ENCODE data around the gene C4BPA.

C4BPA gene

DNA sequence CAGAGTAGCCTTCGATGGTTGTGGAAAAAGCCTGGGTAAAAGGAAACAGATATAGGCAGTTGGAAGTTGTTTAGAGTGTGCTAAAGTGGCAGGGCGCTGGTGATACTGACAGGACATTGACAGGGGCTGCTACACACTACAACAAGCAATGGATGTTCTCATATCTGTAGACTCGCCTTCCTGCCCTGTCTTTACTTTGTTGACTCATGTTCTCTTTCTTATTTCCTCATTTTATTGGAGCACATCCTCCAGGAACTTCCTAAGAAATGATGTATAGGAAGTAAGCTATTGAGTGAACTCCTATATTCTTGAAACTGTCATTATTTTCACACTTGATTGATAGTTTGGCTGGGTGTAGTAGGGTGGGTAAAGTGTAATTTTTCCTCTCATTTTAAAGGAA is 51.0 kb downstream of the C4BPA start:
- TF ChIP-seq CTCF (IDR thresholded peaks at IDR 0.05; ENCODE audit: poor library complexity, severe bottlenecking) = no peak
- Histone ChIP-seq H3K27ac (ENCODE audit: poor library complexity, severe bottlenecking) (no peak overlapping the region), H3K36me3 (ENCODE audit: low read depth) (no peaks in the 10 kb centered on the region), H3K9me3 (ENCODE audit: severe bottlenecking) (peaks cover 3% of the 10 kb centered on the region), H3K27me3 (ENCODE audit: insufficient read depth, poor library complexity, severe bottlenecking) (no peaks in the 10 kb centered on the region), H3K4me3 (ENCODE audit: severe bottlenecking) (no peak overlapping the region), H3K4me1 (ENCODE audit: insufficient read depth, poor library complexity, severe bottlenecking) (no peaks in the 10 kb centered on the region)
- DNase-seq (ENCODE audit: low spot score) = no peak
- ATAC-seq (ENCODE audit: low read depth) = no peak

DNA sequence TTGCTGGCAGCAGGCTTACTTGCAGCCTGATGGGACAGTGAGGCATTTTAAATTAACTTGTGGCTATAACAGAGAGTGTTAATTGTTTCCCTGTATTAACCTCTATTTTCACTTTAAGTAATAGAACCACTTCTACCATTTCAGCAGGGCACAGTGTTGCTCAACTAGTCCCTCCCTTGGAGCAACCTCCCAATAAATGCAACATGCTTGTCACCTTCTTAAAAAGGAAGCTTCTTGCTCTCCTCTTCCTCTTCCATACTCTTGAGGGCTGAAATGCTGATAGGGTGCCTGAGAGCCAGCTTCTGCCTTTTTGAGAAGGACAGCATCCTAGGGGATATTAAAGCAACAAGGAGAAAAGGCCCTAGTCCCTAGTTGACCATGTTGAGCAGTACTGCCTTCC is 52.1 kb downstream of the C4BPA start:
- no peak for TF ChIP-seq CTCF (IDR thresholded peaks at IDR 0.05; ENCODE audit: poor library complexity, severe bottlenecking)
- Histone ChIP-seq H3K36me3 (ENCODE audit: low read depth) (no peaks in the 10 kb centered on the region), H3K4me3 (ENCODE audit: severe bottlenecking) (no peak overlapping the region), H3K27me3 (ENCODE audit: insufficient read depth, poor library complexity, severe bottlenecking) (no peaks in the 10 kb centered on the region), H3K9me3 (ENCODE audit: severe bottlenecking) (peaks cover 3% of the 10 kb centered on the region), H3K4me1 (ENCODE audit: insufficient read depth, poor library complexity, severe bottlenecking) (no peaks in the 10 kb centered on the region), H3K27ac (ENCODE audit: poor library complexity, severe bottlenecking) (no peak overlapping the region)
- DNase-seq (ENCODE audit: low spot score) (no peak), ATAC-seq (ENCODE audit: low read depth) (no peak)

DNA sequence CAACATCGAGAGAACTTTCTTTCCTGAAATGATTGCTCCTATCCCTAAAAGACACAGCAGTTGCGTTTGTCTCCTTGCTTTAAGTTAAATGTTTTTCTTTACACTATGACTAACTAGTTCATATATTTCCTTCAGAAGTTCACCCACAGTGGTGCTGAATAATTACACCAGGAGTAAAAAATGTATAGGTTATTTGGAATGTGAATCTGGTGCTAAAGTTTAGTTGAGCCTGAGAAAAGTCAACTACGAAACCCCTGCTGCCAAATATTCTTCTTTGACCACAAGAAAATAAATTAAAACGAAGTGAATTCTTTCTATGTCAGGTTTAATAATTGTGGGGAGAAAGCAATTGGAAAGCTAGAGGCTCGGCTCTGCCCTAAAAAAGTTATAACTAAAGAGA is 52.8 kb downstream of the C4BPA start:
- ATAC-seq (ENCODE audit: low read depth) = no peak
- H3K9me3 ChIP-seq (ENCODE audit: severe bottlenecking) = peaks cover 3% of the 10 kb centered on the region
- H3K27me3 ChIP-seq (ENCODE audit: insufficient read depth, poor library complexity, severe bottlenecking) = no peaks in the 10 kb centered on the region
- H3K4me3 ChIP-seq (ENCODE audit: severe bottlenecking) = no peak overlapping the region
- H3K27ac ChIP-seq (ENCODE audit: poor library complexity, severe bottlenecking) = no peak overlapping the region
- no peak for DNase-seq (ENCODE audit: low spot score)
- TF ChIP-seq CTCF (IDR thresholded peaks at IDR 0.05; ENCODE audit: poor library complexity, severe bottlenecking) = no peak
- no peaks in the 10 kb centered on the region for H3K4me1 ChIP-seq (ENCODE audit: insufficient read depth, poor library complexity, severe bottlenecking)
- H3K36me3 ChIP-seq (ENCODE audit: low read depth) = no peaks in the 10 kb centered on the region

GRCh38 chr1:207164086-207164485 is 60.1 kb downstream of the C4BPA start:
- Histone ChIP-seq H3K27me3 (ENCODE audit: insufficient read depth, poor library complexity, severe bottlenecking) (no peaks in the 10 kb centered on the region), H3K36me3 (ENCODE audit: low read depth) (no peaks in the 10 kb centered on the region), H3K4me3 (ENCODE audit: severe bottlenecking) (no peak overlapping the region), H3K4me1 (ENCODE audit: insufficient read depth, poor library complexity, severe bottlenecking) (no peaks in the 10 kb centered on the region), H3K9me3 (ENCODE audit: severe bottlenecking) (no peaks in the 10 kb centered on the region), H3K27ac (ENCODE audit: poor library complexity, severe bottlenecking) (no peak overlapping the region)
- no peak for TF ChIP-seq CTCF (IDR thresholded peaks at IDR 0.05; ENCODE audit: poor library complexity, severe bottlenecking)
- DNase-seq (ENCODE audit: low spot score) (no peak), ATAC-seq (ENCODE audit: low read depth) (no peak)

GRCh38 chr1:207172321-207172720 is 68.3 kb downstream of the C4BPA start:
- no peak overlapping the region for H3K27ac ChIP-seq (ENCODE audit: poor library complexity, severe bottlenecking)
- no peak for TF ChIP-seq CTCF (IDR thresholded peaks at IDR 0.05; ENCODE audit: poor library complexity, severe bottlenecking)
- no peaks in the 10 kb centered on the region for H3K36me3 ChIP-seq (ENCODE audit: low read depth)
- H3K4me3 ChIP-seq (ENCODE audit: severe bottlenecking) = no peak overlapping the region
- DNase-seq (ENCODE audit: low spot score) (no peak), ATAC-seq (ENCODE audit: low read depth) (no peak)
- no peaks in the 10 kb centered on the region for H3K9me3 ChIP-seq (ENCODE audit: severe bottlenecking)
- H3K4me1 ChIP-seq (ENCODE audit: insufficient read depth, poor library complexity, severe bottlenecking) = no peaks in the 10 kb centered on the region
- H3K27me3 ChIP-seq (ENCODE audit: insufficient read depth, poor library complexity, severe bottlenecking) = no peaks in the 10 kb centered on the region

Data from RWPE2 (cell line).